ENCODE results near the gene ITGB1.
A peak's percentile ranks its signal among the peaks of the same experiment; 100 is the strongest.
"Not testable (repeated sequence)": the region's sequence is repeated elsewhere in the genome, so short reads cannot be mapped to it uniquely, and the experiment has no call there.

The ITGB1 gene

GRCh38 chr10:32980242-32980557 is 22.2 kb upstream of the ITGB1 start:
- no peak for DNase-seq

GRCh38 chr10:32979719-32980118 is 21.7 kb upstream of the ITGB1 start:
- DNase-seq, result not testable (repeated sequence)

- DNase-seq, result no peak
These were observed 21.0 kb upstream of the ITGB1 start for GRCh38 chr10:32979041-32979440.

DNA sequence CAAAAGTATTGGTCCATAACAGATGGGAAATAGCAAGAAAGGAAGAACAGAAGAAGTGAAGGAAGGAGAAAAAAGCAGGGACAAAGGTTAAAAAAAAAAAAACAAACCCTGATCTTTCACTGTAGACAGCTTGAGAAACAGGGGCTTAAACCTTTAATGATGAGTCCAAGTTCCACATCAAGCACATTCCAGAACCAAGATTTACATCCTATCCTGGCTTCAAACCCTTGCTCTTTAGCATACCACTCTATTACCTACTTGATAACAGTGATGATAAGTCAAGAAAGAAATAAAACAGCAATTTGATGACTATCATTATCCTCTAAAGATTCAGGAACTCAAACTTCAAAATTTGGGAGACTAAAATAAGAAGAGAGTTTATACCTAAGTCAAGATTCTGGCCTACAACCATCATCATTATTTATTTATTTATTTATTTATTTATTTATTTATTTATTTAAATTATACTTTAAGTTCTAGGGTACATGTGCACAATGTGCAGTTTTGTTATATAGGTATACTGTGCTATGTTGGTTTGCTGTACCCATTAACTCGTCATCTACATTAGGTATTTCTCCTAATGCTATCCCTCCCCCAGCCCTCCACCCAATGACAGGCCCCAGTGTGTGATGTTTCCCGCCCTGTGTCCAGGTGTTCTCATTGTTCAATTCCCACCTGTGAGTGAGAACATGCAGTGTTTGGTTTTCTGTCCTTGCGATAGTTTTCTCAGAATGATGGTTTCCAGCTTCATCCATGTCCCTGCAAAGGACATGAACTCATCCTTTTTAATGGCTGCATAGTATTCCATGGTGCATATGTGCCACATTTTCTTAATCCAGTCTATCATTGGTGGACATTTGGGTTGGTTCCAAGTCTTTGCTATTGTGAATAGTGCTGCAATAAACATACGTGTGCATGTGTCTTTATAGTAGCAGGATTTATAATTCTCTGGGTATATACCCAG is 20.1 kb upstream of the ITGB1 start:
- not testable (repeated sequence) for DNase-seq

DNA sequence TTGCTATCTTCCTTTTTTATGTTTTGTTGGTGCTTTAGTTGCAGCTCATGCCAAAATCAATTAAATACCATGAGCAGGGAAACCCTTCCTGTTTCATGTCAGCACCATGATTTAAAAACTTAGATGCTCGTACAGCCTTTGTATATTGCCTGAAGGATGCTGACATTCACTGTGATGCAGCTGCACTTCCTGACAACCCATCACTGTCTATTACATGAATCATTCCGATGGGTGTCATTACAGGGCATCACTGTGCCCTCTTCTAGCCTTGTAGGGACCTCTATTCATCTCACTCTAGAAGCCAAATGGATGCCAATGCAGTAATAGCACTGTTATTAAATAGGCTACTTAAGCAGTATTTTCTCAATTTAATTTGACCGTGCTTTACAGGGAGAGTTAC is 18.3 kb upstream of the ITGB1 start:
- DNase-seq, result no peak

GRCh38 chr10:32972929-32973328 is 14.9 kb upstream of the ITGB1 start:
- DNase-seq, result no peak

DNA sequence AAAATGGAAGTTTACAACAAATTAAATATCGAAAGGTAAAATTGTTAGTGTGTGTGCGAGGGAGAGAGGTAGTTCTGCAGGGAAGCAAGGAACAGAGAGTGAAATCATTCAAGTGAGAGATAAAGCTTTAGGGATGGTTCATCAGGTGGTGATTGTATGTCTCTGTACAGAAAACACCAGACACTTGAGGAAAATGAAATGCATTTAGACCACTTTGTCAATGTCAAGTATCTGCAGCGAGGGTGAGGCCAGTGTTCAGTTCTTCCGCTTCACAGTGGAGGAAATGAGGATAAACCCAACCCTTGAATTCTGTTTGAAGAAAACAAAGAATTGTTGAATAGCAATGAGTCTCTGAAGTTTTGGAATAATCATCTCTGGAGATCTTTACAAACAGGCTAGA is 14.4 kb upstream of the ITGB1 start:
- no peak for DNase-seq

DNA sequence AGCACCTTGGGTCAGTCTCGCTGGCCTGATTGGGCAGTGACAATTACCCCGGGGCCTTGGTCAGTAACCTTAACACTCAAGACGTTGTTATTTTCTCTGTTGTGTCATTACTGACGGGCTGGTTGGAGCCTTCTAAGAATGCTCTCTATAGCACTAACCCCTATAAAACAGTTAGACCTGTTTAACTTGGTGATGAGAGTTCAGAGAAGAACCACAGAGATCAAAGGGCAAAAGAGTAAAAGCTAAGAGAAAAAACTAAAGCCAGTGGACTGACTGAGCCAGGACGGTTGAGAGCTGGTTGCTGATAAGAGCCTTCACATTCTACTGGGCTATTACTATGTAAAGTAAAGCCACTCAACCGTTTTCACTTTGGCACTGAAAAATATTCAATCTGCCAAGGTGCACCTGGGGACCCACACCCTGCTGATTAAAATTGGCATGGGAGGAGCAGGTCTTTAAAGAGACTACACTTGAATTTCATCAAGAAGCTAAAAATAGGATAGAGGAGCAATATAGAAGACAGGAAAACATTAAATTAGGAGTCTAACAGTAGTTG is 13.6 kb upstream of the ITGB1 start:
- DNase-seq, result no peak

DNA sequence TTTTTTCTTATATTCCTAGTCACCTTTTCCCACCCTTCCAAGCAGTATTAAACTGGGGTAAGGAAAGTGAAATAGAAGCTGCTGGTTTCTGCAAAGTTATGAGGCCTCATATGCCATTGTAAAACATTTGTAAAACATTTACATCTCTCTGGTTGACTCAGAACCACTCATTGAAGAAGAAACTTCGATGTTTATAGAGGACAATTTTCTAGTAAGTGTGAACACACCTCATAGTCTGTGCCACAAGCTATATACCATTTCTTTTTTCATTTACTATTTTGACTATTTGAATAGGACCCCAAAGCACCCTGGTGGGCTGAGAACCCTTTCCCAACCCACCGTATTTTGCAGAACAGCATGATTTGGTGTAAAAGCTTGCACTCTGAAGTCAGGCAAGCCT is 12.9 kb upstream of the ITGB1 start:
- no peak for DNase-seq

GRCh38 chr10:32964270-32964669 is 6.2 kb upstream of the ITGB1 start:
- DNase-seq, result no peak

GRCh38 chr10:32963096-32963495 is 5.1 kb upstream of the ITGB1 start:
- DNase-seq, result no peak

GRCh38 chr10:32962521-32962920 is 4.5 kb upstream of the ITGB1 start:
- DNase-seq, result no peak

DNA sequence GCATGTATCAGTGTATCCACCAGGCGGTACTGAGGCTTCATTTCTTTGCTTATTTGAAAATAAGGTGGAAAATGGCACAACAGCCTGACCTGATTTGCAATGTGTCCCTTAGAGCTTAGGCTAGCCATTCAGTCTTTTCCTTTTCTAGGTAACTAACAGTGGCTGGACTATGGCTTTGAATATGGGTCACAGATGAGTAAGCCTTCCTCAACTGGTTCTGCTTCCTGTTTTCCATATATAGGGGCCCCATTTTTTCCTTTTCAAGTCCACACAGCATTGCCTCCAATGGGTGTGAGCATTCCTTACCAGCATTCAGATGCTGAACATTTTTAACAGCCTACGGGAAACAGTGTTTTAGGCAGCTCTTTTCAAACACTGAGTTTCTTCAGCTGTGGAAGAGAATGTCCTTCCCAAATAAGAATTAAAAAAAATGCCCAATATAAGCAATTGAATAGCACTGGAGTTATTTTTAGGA is 3.9 kb upstream of the ITGB1 start:
- DNase-seq, result peak; percentile 55

- no peak for DNase-seq
These were observed 3.4 kb upstream of the ITGB1 start for GRCh38 chr10:32961343-32961894.

GRCh38 chr10:32960022-32960421 is 2.0 kb upstream of the ITGB1 start:
- DNase-seq, result no peak

- no peak for DNase-seq
These were observed 1.2 kb upstream of the ITGB1 start for GRCh38 chr10:32959006-32959920.

DNA sequence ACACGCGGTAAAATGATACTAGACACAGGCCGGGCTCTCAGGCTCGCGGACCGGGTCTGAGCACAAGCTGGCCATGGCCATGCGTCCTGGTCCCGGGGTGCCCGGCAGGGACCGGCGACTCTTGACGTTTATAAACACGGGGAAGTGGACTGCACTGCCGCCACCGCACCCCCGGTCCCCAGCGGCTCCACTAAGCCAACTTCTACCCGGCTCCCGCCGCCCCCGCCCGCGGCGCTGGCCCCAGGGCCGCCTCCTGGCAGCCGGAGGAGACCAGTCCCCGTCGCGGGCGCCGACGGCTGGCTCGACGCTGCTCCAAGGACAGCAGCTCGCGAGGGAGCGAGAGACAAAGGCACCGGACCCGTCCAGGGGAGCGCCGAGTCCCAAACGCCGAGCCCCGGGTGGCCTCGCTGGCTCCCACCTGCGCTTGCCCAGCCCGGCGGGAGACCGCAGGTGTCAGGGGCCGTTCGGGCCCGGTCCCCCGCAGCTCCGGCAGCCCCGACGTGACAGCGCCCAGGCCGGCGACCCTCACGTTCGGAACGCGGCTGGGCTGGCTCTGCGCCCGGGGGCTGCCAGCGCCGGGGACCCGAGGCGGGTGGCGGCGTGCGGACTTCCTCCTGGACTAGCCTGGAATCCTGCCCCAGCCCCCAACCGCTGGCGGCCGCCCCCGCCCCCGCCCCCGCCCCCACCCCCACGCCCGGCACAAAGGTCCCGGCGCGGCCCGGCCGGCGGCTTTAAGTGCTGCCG is 517 bp downstream of the ITGB1 start:
- no peak for DNase-seq

DNA sequence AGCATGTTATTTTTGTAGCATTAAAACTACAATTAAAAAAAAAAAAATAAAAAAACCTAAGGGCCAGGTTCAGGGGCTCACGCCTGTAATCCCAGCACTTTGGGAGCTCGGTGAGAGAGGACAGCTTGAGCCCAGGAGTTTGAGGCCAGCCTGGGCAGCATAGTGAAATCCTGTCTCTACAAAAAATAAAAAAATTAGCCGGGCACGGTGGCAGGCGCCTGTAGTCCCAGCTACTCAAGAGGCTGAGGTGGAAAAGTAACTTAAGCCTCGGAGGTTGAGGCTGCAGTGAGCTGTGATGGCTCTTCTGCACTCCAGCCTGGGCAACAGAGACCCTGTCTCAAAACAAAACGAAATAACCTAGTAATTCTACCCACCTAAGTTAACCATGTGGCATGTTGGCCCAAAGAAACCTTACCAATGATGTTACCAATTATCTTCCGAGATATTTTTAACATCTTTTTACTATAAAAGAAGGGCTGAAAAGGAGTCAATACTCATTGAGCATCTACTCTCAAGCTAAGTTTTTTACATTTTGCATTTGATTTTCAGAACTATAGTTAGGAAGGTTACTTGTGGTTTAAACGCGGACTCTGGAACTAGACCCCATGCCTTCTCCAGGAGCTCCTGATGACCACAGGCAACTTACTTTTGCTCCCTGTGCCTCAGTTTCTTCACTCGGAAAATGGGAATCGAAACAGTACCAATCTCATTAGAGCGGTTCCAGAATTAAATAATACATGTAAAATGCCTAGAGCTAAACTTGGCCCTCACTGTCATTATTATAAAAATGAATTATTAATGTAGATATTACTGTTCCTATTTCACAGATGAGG is 1.4 kb downstream of the ITGB1 start:
- DNase-seq, result no peak

- no peak for DNase-seq
These were observed 2.2 kb downstream of the ITGB1 start for GRCh38 chr10:32955790-32956189.

DNA sequence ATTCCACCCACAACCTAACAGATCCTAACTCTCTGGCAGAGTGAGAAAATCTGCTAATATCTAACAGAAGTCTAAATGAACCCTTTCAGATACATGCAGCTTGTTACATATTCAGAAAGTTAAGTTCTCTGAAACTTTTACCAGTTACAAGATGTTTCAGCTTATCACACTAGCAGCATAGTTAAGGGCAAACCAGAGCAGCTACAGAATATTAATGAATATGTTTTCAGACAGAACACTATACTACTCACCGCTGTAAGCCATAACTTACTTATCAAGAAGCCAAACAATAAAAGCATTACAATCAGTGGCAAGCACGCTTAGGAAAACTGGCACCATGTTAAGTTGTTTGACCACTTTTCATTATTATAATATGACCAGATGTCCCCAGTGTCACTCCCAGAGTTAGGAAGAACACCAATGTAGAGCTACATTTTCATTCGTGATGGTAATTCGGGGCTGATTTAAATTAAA is 2.7 kb downstream of the ITGB1 start:
- DNase-seq, result no peak
